Measurements from ENCODE around the gene FEZF2. TPM values are rescaled to one million over a fixed set of nuclear protein-coding genes. Genes with fewer than 3 reads are reported as not detected.

The FEZF2 gene
- polyA plus RNA-seq, 3 donors = not detected

DNA sequence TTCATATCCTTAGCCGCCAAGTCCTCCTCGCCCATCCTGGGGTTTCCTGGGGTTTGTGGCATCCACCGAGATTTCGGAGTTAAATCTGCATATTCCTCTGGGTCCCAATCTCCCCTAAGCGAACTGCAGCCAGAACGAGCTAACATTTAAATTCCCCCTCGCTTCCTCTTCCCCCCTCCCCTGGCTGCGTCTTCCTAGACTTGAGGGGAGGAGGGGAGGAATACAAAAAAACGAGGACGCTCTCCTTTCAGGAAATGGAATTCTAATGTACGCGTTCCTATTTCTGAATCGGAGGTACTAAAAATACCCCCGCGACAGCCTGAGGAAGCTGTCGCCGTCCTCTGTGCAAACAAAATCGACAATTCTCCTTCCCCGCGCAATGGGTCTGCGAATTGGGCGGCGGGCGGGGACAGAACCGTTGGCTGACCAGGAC lies 5.6 kb downstream of the FEZF2 start:
- TF ChIP-seq, protein P1, sequence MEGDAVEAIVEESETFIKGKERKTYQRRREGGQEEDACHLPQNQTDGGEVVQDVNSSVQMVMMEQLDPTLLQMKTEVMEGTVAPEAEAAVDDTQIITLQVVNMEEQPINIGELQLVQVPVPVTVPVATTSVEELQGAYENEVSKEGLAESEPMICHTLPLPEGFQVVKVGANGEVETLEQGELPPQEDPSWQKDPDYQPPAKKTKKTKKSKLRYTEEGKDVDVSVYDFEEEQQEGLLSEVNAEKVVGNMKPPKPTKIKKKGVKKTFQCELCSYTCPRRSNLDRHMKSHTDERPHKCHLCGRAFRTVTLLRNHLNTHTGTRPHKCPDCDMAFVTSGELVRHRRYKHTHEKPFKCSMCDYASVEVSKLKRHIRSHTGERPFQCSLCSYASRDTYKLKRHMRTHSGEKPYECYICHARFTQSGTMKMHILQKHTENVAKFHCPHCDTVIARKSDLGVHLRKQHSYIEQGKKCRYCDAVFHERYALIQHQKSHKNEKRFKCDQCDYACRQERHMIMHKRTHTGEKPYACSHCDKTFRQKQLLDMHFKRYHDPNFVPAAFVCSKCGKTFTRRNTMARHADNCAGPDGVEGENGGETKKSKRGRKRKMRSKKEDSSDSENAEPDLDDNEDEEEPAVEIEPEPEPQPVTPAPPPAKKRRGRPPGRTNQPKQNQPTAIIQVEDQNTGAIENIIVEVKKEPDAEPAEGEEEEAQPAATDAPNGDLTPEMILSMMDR (IDR thresholded peaks at IDR 0.05) = no peak
- Histone ChIP-seq H4K20me1 (ENCODE audit: insufficient read depth, low read length) (no peaks in the 10 kb centered on the region), H3K9me3 (replicated peaks in 1 of 2; ENCODE audit: control insufficient read depth in 1 of 2, insufficient read depth in 1 of 2, low read length in 2 of 2) (peaks cover 0 to 43% of the 10 kb centered on the region in 2 donors), H3K4me3 (replicated peaks in 1 of 3; ENCODE audit: low read depth in 2 of 3, low read length in 3 of 3) (no peak overlapping the region), H3K27me3 (ENCODE audit: control insufficient read depth in 2 of 2, insufficient read depth in 2 of 2, low read length in 2 of 2) (peaks cover 70 to 89% of the 10 kb centered on the region in 2 donors), H3K9ac (ENCODE audit: insufficient read depth, low read length, poor library complexity, severe bottlenecking) (no peak overlapping the region), H3K79me2 (ENCODE audit: insufficient read depth, low read length) (no peaks in the 10 kb centered on the region), H3K4me1 (ENCODE audit: control insufficient read depth in 1 of 2, insufficient read depth in 2 of 2, low read length in 2 of 2) (no peaks in the 10 kb centered on the region), H3K4me2 (replicated peaks; ENCODE audit: extremely low read depth, low read length, poor library complexity, severe bottlenecking) (no peak overlapping the region), H3K27ac (ENCODE audit: low read depth in 1 of 2, low read length in 2 of 2) (no peak overlapping the region), H3K36me3 (replicated peaks in 1 of 2; ENCODE audit: control insufficient read depth in 1 of 2, insufficient read depth in 2 of 2, low read length in 2 of 2) (no peaks in the 10 kb centered on the region), H2AFZ (ENCODE audit: insufficient read depth, low read depth, low read length, poor library complexity, severe bottlenecking) (no peak overlapping the region)
- intact Hi-C loops (cut with micrococcal nuclease) = no loop called here
- DNase-seq = no peak
- Mint-ChIP-seq H3K36me3 (peaks cover 0 to 3% of the 10 kb centered on the region in 2 donors), H3K4me1 (no peaks in the 10 kb centered on the region), H3K9me3 (peaks cover 0 to 29% (median 10%) of the 10 kb centered on the region in 7 donors), H3K27ac (no peak overlapping the region), H3K27me3 (ENCODE audit: low read depth in 3 of 3) (peaks cover 82 to 87% (median 82%) of the 10 kb centered on the region in 3 donors), H3K4me3 (peak overlapping the region in 1 of 2 donors; percentile 78)
- 2% methylated on average over 21 of the region's 25 CpGs for WGBS (ENCODE audit: insufficient coverage)

GRCh38 chr3:62366126-62366484 lies 7.2 kb downstream of the FEZF2 start:
- H3K4me3 Mint-ChIP-seq = peak overlapping the region in 1 of 2 donors; percentile 51

More at GRCh38 chr3:62366126-62366484, 7.2 kb downstream of the FEZF2 start:
- H3K36me3 Mint-ChIP-seq = peaks cover 0 to 3% of the 10 kb centered on the region in 2 donors
- DNase-seq = no peak
- Histone ChIP-seq H4K20me1 (ENCODE audit: insufficient read depth, low read length) (no peaks in the 10 kb centered on the region), H3K4me2 (replicated peaks; ENCODE audit: extremely low read depth, low read length, poor library complexity, severe bottlenecking) (no peak overlapping the region), H3K27me3 (ENCODE audit: control insufficient read depth in 2 of 2, insufficient read depth in 2 of 2, low read length in 2 of 2) (peaks cover 60 to 72% of the 10 kb centered on the region in 2 donors), H3K4me1 (ENCODE audit: control insufficient read depth in 1 of 2, insufficient read depth in 2 of 2, low read length in 2 of 2) (no peaks in the 10 kb centered on the region), H3K9ac (ENCODE audit: insufficient read depth, low read length, poor library complexity, severe bottlenecking) (no peak overlapping the region), H3K4me3 (replicated peaks in 1 of 3; ENCODE audit: low read depth in 2 of 3, low read length in 3 of 3) (no peak overlapping the region), H3K27ac (ENCODE audit: low read depth in 1 of 2, low read length in 2 of 2) (no peak overlapping the region), H3K36me3 (replicated peaks in 1 of 2; ENCODE audit: control insufficient read depth in 1 of 2, insufficient read depth in 2 of 2, low read length in 2 of 2) (no peaks in the 10 kb centered on the region), H3K79me2 (ENCODE audit: insufficient read depth, low read length) (no peaks in the 10 kb centered on the region), H3K9me3 (replicated peaks in 1 of 2; ENCODE audit: control insufficient read depth in 1 of 2, insufficient read depth in 1 of 2, low read length in 2 of 2) (peaks cover 0 to 32% of the 10 kb centered on the region in 2 donors), H2AFZ (ENCODE audit: insufficient read depth, low read depth, low read length, poor library complexity, severe bottlenecking) (no peak overlapping the region)
- H3K9me3 Mint-ChIP-seq = peaks cover 0 to 30% (median 10%) of the 10 kb centered on the region in 7 donors
- H3K27me3 Mint-ChIP-seq (ENCODE audit: low read depth in 3 of 3) = peaks cover 68 to 78% (median 71%) of the 10 kb centered on the region in 3 donors
- no peak overlapping the region for H3K27ac Mint-ChIP-seq
- intact Hi-C loops (cut with micrococcal nuclease) = no loop called here
- H3K4me1 Mint-ChIP-seq = no peaks in the 10 kb centered on the region
- TF ChIP-seq, protein P1 (IDR thresholded peaks at IDR 0.05) = no peak
- whole genome bisulfite sequencing (ENCODE audit: insufficient coverage) = 18% methylated on average over 3 of the region's 4 CpGs
